ENCODE measurements around the gene CENPP. TPM values are rescaled to one million over a fixed set of nuclear protein-coding genes. Genes with fewer than 3 reads are reported as not detected.
A peak's percentile ranks its signal among the peaks of the same experiment; 100 is the strongest.

CENPP gene
- total RNA-seq, 4 donors from 2014 or later = 2.8 to 51.2 (median 4.9) TPM

DNA sequence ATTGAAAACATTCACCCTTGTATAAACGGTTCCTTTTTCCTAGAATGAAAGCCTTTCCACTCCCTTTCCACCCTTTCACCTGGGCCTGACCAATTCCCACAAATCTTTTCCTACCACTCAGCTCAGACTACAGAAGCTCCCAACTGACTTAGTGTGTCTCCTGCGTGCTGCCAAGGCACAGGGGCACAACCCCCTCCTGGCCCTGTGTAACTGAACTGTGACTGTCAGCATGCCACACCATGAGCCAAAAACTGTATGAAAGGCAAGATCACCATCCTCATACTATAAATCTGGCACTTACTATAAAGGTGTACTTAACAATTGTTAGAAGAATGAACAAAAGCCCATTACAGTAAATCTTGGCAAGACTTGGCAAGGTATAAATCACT lies 12.1 kb upstream of the CENPP start:
- H3K27me3 ChIP-seq = no peaks in the 10 kb centered on the region
- TF ChIP-seq CTCF (IDR thresholded peaks at IDR 0.05) = no peak
- TF ChIP-seq POLR2A (IDR thresholded peaks at IDR 0.05) = no peak
- H3K27ac ChIP-seq = no peak overlapping the region
- no peaks in the 10 kb centered on the region for H3K9me3 ChIP-seq
- H3K4me1 ChIP-seq = no peaks in the 10 kb centered on the region
- H3K4me3 ChIP-seq = no peak overlapping the region
- H3K36me3 ChIP-seq = peaks cover 0 to 59% (median 2%) of the 10 kb centered on the region in 3 donors
- no peak for DNase-seq

- peaks cover 0 to 59% (median 0%) of the 10 kb centered on the region in 3 donors for H3K36me3 ChIP-seq
- H3K4me1 ChIP-seq = no peaks in the 10 kb centered on the region
- H3K27me3 ChIP-seq = no peaks in the 10 kb centered on the region
- H3K9me3 ChIP-seq = no peaks in the 10 kb centered on the region
- DNase-seq = no peak
- H3K27ac ChIP-seq = no peak overlapping the region
- no peak for TF ChIP-seq CTCF (IDR thresholded peaks at IDR 0.05)
- TF ChIP-seq POLR2A (IDR thresholded peaks at IDR 0.05) = no peak
- H3K4me3 ChIP-seq = no peak overlapping the region
Measured at GRCh38 chr9:92315456-92315855, 10.3 kb upstream of the CENPP start.

- H3K36me3 ChIP-seq = peaks cover 0 to 32% (median 0%) of the 10 kb centered on the region in 3 donors
- H3K27me3 ChIP-seq = no peaks in the 10 kb centered on the region
- peak overlapping the region; percentile 68 to 84 (median 81) for H3K4me3 ChIP-seq
- peak overlapping the region in 1 of 4 donors; percentile 96 for H3K27ac ChIP-seq
- no peaks in the 10 kb centered on the region for H3K9me3 ChIP-seq
- no peak for TF ChIP-seq CTCF (IDR thresholded peaks at IDR 0.05)
- DNase-seq = no peak
- peaks cover 0 to 20% (median 12%) of the 10 kb centered on the region in 4 donors for H3K4me1 ChIP-seq
Measured at GRCh38 chr9:92324431-92324830, 1.3 kb upstream of the CENPP start.

DNA sequence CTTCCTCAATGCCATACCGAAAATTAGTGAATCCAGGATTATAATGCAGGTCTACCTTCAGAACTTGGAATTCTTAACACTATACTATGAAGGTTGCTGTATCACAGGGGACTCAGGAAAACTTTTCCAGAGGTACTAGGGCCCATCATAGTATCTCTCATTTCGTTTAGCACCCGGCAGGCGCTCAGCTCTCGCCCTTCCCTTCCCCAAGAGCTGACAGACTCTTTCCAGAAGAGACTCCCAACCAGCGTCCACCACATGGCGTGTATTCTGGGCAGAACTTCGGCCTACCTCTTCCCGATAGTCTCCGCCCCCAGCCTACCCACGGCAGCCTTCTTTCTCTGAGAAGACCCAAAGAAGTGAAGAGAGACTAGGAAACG lies 874 bp upstream of the CENPP start:
- Histone ChIP-seq H3K27me3 (no peaks in the 10 kb centered on the region), H3K9me3 (no peaks in the 10 kb centered on the region), H3K4me3 (peak overlapping the region; percentile 68 to 84 (median 81)), H3K4me1 (peaks cover 0 to 20% (median 12%) of the 10 kb centered on the region in 4 donors), H3K36me3 (peaks cover 0 to 28% (median 0%) of the 10 kb centered on the region in 3 donors), H3K27ac (peak overlapping the region; percentile 89 to 96 (median 93))
- TF ChIP-seq POLR2A (IDR thresholded peaks at IDR 0.05) = no peak
- no peak for TF ChIP-seq CTCF (IDR thresholded peaks at IDR 0.05)
- DNase-seq = no peak

DNA sequence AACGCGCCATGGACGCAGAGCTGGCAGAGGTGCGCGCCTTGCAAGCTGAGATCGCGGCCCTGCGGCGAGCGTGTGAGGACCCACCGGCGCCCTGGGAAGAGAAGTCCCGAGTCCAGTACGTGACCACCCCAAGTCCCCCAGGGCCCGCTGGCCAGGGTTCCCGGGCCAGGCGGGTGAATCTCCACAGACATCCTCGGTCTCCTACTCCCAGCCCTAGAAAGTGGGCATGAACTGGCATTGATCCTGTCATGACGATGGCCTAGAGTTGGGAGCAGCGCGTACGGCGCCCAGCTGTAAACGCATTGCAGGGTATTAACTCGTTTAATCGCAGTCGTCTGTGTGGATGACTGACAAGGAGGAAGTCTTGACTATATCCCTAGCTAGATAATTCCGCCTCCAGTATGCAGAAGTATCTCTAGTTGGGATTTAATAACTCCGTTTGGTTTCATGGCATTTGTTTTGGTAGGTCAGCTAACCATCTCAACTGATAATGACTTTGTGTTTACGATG lies 293 bp downstream of the CENPP start:
- Histone ChIP-seq H3K4me1 (peaks cover 0 to 20% (median 12%) of the 10 kb centered on the region in 4 donors), H3K27ac (peak overlapping the region; percentile 89 to 96 (median 93)), H3K9me3 (no peaks in the 10 kb centered on the region), H3K36me3 (peaks cover 0 to 21% (median 0%) of the 10 kb centered on the region in 3 donors), H3K4me3 (peak overlapping the region; percentile 68 to 84 (median 81)), H3K27me3 (no peaks in the 10 kb centered on the region)
- no peak for TF ChIP-seq CTCF (IDR thresholded peaks at IDR 0.05)
- no peak for TF ChIP-seq POLR2A (IDR thresholded peaks at IDR 0.05)
- DNase-seq = no peak
